GM12878 (cell line): ENCODE measurements around the gene PCNX1. TPM values are rescaled to one million over a fixed set of nuclear protein-coding genes. Genes with fewer than 3 reads are reported as not detected.

Experiments used
- BRCA1 ChIP-seq: IDR thresholded peaks from 2 replicates; pipeline ENCODE4 v1.6.1; 2011; ENCODE audit warnings: low read depth, low read length, improper control_type of control experiment
- CBX3 ChIP-seq: fragments of 200-600 bp; sonication (generic); IDR thresholded peaks from 2 replicates; pipeline ENCODE4 v1.6.1; 2016; ENCODE audit warnings: low read depth, borderline replicate concordance
- EP300 ChIP-seq, 2 experiments: fragments of 150-350 bp in 1 of 2; IDR thresholded peaks; 2 replicates each; pipeline ENCODE4 v1.6.1; 2011 to 2012; ENCODE audit warnings: low read depth in 2 of 2, low read length in 2 of 2, borderline replicate concordance in 1 of 2, improper control_type of control experiment in 1 of 2, inconsistent platforms in 1 of 2; ENCODE audit not compliant: control insufficient read depth in 1 of 2
- FOXK2 ChIP-seq: fragments of 450-650 bp; IDR thresholded peaks from 2 replicates; pipeline ENCODE4 v1.6.1; 2017; ENCODE audit warnings: mild to moderate bottlenecking, moderate library complexity
- FOXM1 ChIP-seq: IDR thresholded peaks from 2 replicates; pipeline ENCODE4 v1.6.1; 2012; ENCODE audit warnings: low read depth, mild to moderate bottlenecking, inconsistent platforms, low read length, moderate library complexity
- KAT2A ChIP-seq: conservative IDR thresholded peaks from 2 replicates; pipeline ENCODE4 v1.6.1; 2011; ENCODE audit warnings: low read depth, low read length; ENCODE audit not compliant: control insufficient read depth
- MEF2A ChIP-seq: IDR thresholded peaks from 2 replicates; pipeline ENCODE4 v1.6.1; 2011; ENCODE audit warnings: low read depth, mild to moderate bottlenecking, low read length, moderate library complexity; ENCODE audit not compliant: insufficient read depth
- MXI1 ChIP-seq: fragments of 150-350 bp; IDR thresholded peaks from 2 replicates; pipeline ENCODE4 v1.6.1; 2011; ENCODE audit warnings: low read depth, mild to moderate bottlenecking, inconsistent platforms, low read length, improper control_type of control experiment
- NBN ChIP-seq: fragments of 450-650 bp; IDR thresholded peaks from 2 replicates; pipeline ENCODE4 v1.6.1; 2016
- NR2C1 ChIP-seq: fragments of 450-650 bp; IDR thresholded peaks from 2 replicates; pipeline ENCODE4 v1.6.1; 2017; ENCODE audit warnings: antibody characterized with exemption, mild to moderate bottlenecking, moderate library complexity
- PBX3 ChIP-seq: IDR thresholded peaks from 2 replicates; pipeline ENCODE4 v1.6.1; 2011; ENCODE audit warnings: mild to moderate bottlenecking, low read depth, low read length, moderate library complexity; ENCODE audit not compliant: insufficient replicate concordance
- RCOR1 ChIP-seq: conservative IDR thresholded peaks from 2 replicates; pipeline ENCODE4 v1.6.1; 2012; ENCODE audit warnings: low read depth, low read length, improper control_type of control experiment
- RELB ChIP-seq: fragments of 450-650 bp; IDR thresholded peaks from 2 replicates; pipeline ENCODE4 v1.6.1; 2017; ENCODE audit warnings: low read depth, mild to moderate bottlenecking, moderate library complexity
- STAT1 ChIP-seq: fragments of 450-650 bp; conservative IDR thresholded peaks from 2 replicates; pipeline ENCODE4 v1.6.1; 2014; ENCODE audit warnings: antibody characterized with exemption, mild to moderate bottlenecking
- TARDBP ChIP-seq: IDR thresholded peaks from 2 replicates; pipeline ENCODE4 v1.6.1; 2016; ENCODE audit warnings: borderline replicate concordance
- TCF12 ChIP-seq: IDR thresholded peaks from 2 replicates; pipeline ENCODE4 v1.6.1; 2011; ENCODE audit warnings: low read depth, mild to moderate bottlenecking, low read length
- ZBED1 ChIP-seq: IDR thresholded peaks from 2 replicates; pipeline ENCODE4 v1.6.1; 2016; ENCODE audit warnings: borderline replicate concordance
- ZBTB40 ChIP-seq: fragments of 450-650 bp; IDR thresholded peaks from 2 replicates; pipeline ENCODE4 v1.6.1; 2016; ENCODE audit warnings: mild to moderate bottlenecking, moderate library complexity, borderline replicate concordance
- ZNF622 ChIP-seq: fragments of 450-650 bp; IDR thresholded peaks from 2 replicates; pipeline ENCODE4 v1.6.1; 2017; ENCODE audit warnings: mild to moderate bottlenecking, inconsistent platforms
- ZSCAN29 ChIP-seq: fragments of 450-650 bp; IDR thresholded peaks from 2 replicates; pipeline ENCODE4 v1.6.1; 2017; ENCODE audit warnings: mild to moderate bottlenecking, moderate library complexity
- polyA plus RNA-seq, 11 experiments: library from polyadenylated mRNA; depleted of rRNA in 4 of 11; unstranded in 6 of 11; stranded (reverse) in 5 of 11; fragments of >200 nt; fragmentation: Nextera tagmentation in 4 of 11; fragmentation: Illumina TruSeq in 1 of 11; extraction: Ambion mirVana in 4 of 11; extraction: Trizol in 1 of 11; gene quantifications; 1 replicate in 1 of 11; 2 replicates in 10 of 11; pipeline versions ENCODE4 v1.2.1 to v1.2.3, GENCODE V29; 2011 to 2016; ENCODE audit warnings: inconsistent platforms in 2 of 11, missing spikeins in 2 of 11, low read depth in 1 of 11
- total RNA-seq, 4 experiments: library from RNA; depleted of rRNA in 3 of 4; stranded (reverse); fragments of >200 nt in 3 of 4; fragmentation: Illumina TruSeq in 1 of 4; extraction: Trizol in 1 of 4; gene quantifications; 2 replicates each; pipeline versions ENCODE4 v1.2.1 to v1.2.3, GENCODE V29; 2013 to 2021
- TF ChIP-seq, protein P1 (sequence below): fragments of 450-650 bp; IDR thresholded peaks from 2 replicates; pipeline ENCODE4 v1.6.1; 2017; ENCODE audit warnings: mild to moderate bottlenecking, low read depth, inconsistent platforms; ENCODE audit not compliant: poor library complexity, severe bottlenecking
- TF ChIP-seq, protein P2 (sequence below): fragments of 450-650 bp; IDR thresholded peaks from 2 replicates; pipeline ENCODE4 v1.6.1; 2016; ENCODE audit warnings: mild to moderate bottlenecking

The PCNX1 gene
- total and polyA plus RNA-seq, 10 of the 15 experiments (the other 5 are each of a cell fraction or from before 2014, with no cell fraction given) = 4.6 to 53.9 (median 20.5) TPM

DNA sequence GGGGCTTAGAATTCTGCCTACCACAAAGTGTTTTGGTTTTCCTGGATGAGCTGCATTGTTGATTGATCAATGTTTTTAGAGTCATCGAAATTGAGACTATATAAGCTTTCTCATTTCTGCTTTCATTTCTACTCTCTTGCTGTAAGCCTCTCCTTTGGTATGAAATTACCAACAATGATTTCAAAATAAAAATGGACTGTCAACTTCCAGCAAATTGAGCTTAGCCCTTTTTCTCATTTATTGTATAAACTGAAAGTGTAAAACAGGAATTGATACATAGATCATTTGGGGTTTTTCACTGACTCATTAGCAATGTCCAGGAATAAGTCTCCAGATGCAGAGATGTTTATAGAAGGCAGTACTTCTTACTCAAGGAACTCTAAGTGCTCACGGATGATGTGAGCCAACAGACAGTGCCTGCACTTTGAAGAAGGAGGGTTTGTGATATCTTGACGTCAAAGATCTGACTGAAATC, 20.0 kb upstream of the PCNX1 start (continued):
- TF ChIP-seq ZNF622 = no peak
- no peak for TF ChIP-seq TCF12
- no peak; the same call in 1 of the 2 replicates for TF ChIP-seq ZBED1
- no peak for TF ChIP-seq ZBTB40
- TF ChIP-seq TARDBP = no peak
- TF ChIP-seq STAT1 = no peak
- TF ChIP-seq KAT2A = no peak
- TF ChIP-seq PBX3 = no peak
- no peak for TF ChIP-seq RELB
- TF ChIP-seq ZSCAN29 = no peak
- TF ChIP-seq, protein P1, sequence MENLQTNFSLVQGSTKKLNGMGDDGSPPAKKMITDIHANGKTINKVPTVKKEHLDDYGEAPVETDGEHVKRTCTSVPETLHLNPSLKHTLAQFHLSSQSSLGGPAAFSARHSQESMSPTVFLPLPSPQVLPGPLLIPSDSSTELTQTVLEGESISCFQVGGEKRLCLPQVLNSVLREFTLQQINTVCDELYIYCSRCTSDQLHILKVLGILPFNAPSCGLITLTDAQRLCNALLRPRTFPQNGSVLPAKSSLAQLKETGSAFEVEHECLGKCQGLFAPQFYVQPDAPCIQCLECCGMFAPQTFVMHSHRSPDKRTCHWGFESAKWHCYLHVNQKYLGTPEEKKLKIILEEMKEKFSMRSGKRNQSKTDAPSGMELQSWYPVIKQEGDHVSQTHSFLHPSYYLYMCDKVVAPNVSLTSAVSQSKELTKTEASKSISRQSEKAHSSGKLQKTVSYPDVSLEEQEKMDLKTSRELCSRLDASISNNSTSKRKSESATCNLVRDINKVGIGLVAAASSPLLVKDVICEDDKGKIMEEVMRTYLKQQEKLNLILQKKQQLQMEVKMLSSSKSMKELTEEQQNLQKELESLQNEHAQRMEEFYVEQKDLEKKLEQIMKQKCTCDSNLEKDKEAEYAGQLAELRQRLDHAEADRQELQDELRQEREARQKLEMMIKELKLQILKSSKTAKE = no peak
- TF ChIP-seq FOXK2 = no peak
- TF ChIP-seq CBX3 = no peak
- peak; percentile 73; the same call in 1 of the 2 replicates for TF ChIP-seq MEF2A
- TF ChIP-seq MXI1 = no peak
- TF ChIP-seq, protein P2, sequence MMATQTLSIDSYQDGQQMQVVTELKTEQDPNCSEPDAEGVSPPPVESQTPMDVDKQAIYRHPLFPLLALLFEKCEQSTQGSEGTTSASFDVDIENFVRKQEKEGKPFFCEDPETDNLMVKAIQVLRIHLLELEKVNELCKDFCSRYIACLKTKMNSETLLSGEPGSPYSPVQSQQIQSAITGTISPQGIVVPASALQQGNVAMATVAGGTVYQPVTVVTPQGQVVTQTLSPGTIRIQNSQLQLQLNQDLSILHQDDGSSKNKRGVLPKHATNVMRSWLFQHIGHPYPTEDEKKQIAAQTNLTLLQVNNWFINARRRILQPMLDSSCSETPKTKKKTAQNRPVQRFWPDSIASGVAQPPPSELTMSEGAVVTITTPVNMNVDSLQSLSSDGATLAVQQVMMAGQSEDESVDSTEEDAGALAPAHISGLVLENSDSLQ = no peak
- TF ChIP-seq RCOR1 = no peak
- no peak for TF ChIP-seq NR2C1
- no peak for TF ChIP-seq BRCA1
- peak; percentile 70; the same call in 1 of the 2 replicates for TF ChIP-seq FOXM1
- TF ChIP-seq EP300 (IDR thresholded peaks at IDR 0.05; ENCODE audit: borderline replicate concordance in 1 of 2, control insufficient read depth in 1 of 2, low read depth in 2 of 2, low read length in 2 of 2) = peak in 1 of 2 experiments; percentile 54; a peak in 1 of 4 replicates
- no peak for TF ChIP-seq NBN
